Esophagus squamous epithelium (tissue), 5 donors: ENCODE results near the gene TGM5. TPM values are rescaled to one million over a fixed set of nuclear protein-coding genes. Genes with fewer than 3 reads are reported as not detected.

Experiments
- DNase-seq: peaks from one replicate; lab custom pipeline; 2025; lab: John Stamatoyannopoulos, UW
- H3K27ac ChIP-seq, 4 donors: fragments of 200-600 bp; sonication (generic); one replicate each; pipeline ENCODE4 v1.5.1; 2016 to 2019; ENCODE audit warnings: mild to moderate bottlenecking in 1 of 4
- H3K27me3 ChIP-seq, 4 donors: fragments of 200-600 bp; sonication (generic); 1 replicate in 3 of 4; 2 replicates in 1 of 4; pipeline versions ENCODE4 v1.5.1 to v1.6.0; 2017 to 2021; ENCODE audit warnings: antibody characterized with exemption in 1 of 4
- H3K36me3 ChIP-seq, 3 donors: fragments of 200-600 bp; sonication (generic); one replicate each; pipeline ENCODE4 v1.5.1; 2016 to 2019
- H3K4me1 ChIP-seq, 3 donors: fragments of 200-600 bp; sonication (generic); one replicate each; pipeline ENCODE4 v1.5.1; 2017 to 2019
- H3K4me3 ChIP-seq, 4 donors: fragments of 200-600 bp; sonication (generic); 1 replicate in 3 of 4; 2 replicates in 1 of 4; pipeline ENCODE4 v1.5.1; 2016 to 2019; ENCODE audit warnings: mild to moderate bottlenecking in 2 of 4, moderate library complexity in 1 of 4
- H3K9me3 ChIP-seq, 3 donors: fragments of 200-600 bp; sonication (generic); one replicate each; pipeline ENCODE4 v1.5.1; 2016 to 2019
- POLR2A ChIP-seq, 4 donors: fragments of 450-650 bp; IDR thresholded peaks; one replicate each; pipeline ENCODE4 v1.6.1; 2017; ENCODE audit warnings: antibody characterized with exemption in 4 of 4, mild to moderate bottlenecking in 4 of 4, moderate library complexity in 3 of 4
- WGBS, 2 donors: methylation state at CpG; one replicate each; pipeline ENCODE4 v1.1.5; 2018; 5-methylcytosine and 5-hydroxymethylcytosine counted together
- intact Hi-C: fragments of 100-400 bp; cut with DNase I; formaldehyde crosslinking; loops from one replicate; pipeline ENCODE4 v1.15.0; 2022
- total RNA-seq, 4 donors: library from RNA; depleted of rRNA; stranded (reverse); fragments of >200 nt; gene quantifications; one replicate each; pipeline ENCODE4 v1.1.0, GENCODE V29; 2016
- TF ChIP-seq, protein P1 (sequence below), 6 experiments: fragments of 450-650 bp in 4 of 6; fragments of 200-600 bp in 2 of 6; sonication (generic) in 2 of 6; IDR thresholded peaks; one replicate each; pipeline ENCODE4 v1.5.1; 2016 to 2019; ENCODE audit warnings: antibody characterized with exemption in 6 of 6, mild to moderate bottlenecking in 4 of 6, moderate library complexity in 4 of 6
- donor health status: DM: yes; HTN: yes; CAD: no.

The TGM5 gene
- total RNA-seq, 4 donors from 2014 or later, result 6.7 to 36.1 (median 15.6) TPM

DNA sequence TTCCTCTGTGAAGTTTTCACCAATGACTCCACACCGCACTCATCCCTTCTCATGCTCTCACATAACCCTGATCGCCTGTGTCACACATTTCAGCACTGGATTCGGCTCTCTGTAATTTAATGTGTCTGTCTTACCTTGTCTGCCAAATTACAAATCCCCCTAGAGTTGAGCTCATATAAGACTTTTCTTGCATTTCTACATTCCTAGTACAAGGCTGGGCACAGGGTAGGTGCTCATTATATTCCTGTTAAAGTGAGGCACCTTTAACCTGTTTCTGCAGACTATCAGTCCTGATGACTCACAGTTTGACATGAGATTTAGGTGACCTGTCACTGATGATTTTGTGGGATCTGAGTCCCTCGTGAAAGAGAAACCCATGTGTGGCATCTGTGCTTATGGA, 22.6 kb downstream of the TGM5 start:
- TF ChIP-seq, protein P1, sequence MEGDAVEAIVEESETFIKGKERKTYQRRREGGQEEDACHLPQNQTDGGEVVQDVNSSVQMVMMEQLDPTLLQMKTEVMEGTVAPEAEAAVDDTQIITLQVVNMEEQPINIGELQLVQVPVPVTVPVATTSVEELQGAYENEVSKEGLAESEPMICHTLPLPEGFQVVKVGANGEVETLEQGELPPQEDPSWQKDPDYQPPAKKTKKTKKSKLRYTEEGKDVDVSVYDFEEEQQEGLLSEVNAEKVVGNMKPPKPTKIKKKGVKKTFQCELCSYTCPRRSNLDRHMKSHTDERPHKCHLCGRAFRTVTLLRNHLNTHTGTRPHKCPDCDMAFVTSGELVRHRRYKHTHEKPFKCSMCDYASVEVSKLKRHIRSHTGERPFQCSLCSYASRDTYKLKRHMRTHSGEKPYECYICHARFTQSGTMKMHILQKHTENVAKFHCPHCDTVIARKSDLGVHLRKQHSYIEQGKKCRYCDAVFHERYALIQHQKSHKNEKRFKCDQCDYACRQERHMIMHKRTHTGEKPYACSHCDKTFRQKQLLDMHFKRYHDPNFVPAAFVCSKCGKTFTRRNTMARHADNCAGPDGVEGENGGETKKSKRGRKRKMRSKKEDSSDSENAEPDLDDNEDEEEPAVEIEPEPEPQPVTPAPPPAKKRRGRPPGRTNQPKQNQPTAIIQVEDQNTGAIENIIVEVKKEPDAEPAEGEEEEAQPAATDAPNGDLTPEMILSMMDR (IDR thresholded peaks at IDR 0.05), result no peak
- TF ChIP-seq POLR2A (IDR thresholded peaks at IDR 0.05), result no peak
- Histone ChIP-seq H3K36me3 (no peaks in the 10 kb centered on the region), H3K4me1 (peaks cover 0 to 27% (median 3%) of the 10 kb centered on the region in 3 donors), H3K4me3 (no peak overlapping the region), H3K9me3 (no peaks in the 10 kb centered on the region), H3K27me3 (no peaks in the 10 kb centered on the region), H3K27ac (peak overlapping the region in 1 of 4 donors; percentile 45)
- 65 to 68% methylated on average over 4 of the region's 4 CpGs for WGBS, 2 donors
- intact Hi-C loops, result no loop called here
- DNase-seq, result no peak

DNA sequence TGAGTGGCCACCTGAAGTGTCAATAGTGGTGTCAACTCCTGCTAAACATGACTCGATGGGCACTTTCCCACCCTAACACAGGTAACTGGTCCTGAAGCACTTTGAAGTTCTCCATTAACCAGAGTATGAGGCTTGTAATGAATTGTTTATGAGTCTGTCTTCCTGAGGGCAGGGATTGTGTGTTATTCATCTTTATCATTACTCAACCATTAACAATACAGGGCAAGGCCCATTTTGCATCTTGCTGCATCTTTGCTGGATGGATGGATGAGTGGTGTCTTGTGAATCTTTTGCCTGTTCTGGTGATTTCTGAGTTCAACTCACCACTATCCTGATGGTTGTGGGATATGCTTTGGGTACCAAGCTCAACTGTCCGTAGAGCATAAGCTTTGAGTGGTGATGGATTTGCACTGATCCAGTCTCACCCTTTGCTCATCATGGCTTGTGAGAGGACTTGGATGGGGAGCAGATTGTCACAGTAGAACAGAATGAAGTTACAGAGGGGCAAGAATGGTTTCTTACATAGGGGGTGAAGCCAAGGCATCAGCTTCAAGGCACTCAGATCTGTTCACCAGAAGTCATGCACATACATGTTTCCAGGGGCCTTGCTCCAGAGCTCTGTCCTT, 23.6 kb downstream of the TGM5 start:
- no peaks in the 10 kb centered on the region for H3K36me3 ChIP-seq
- 60 to 88% methylated on average over 1 to 2 of the region's 2 CpGs for WGBS, 2 donors
- H3K4me3 ChIP-seq, result no peak overlapping the region
- no peak for DNase-seq
- H3K27ac ChIP-seq, result peak overlapping the region in 2 of 4 donors; percentile 13 to 45
- no peaks in the 10 kb centered on the region for H3K9me3 ChIP-seq
- no peak for TF ChIP-seq POLR2A (IDR thresholded peaks at IDR 0.05)
- TF ChIP-seq, protein P1 (IDR thresholded peaks at IDR 0.05), result no peak
- intact Hi-C loops, result no loop called here
- peaks cover 3 to 37% (median 7%) of the 10 kb centered on the region in 3 donors for H3K4me1 ChIP-seq
- no peaks in the 10 kb centered on the region for H3K27me3 ChIP-seq

DNA sequence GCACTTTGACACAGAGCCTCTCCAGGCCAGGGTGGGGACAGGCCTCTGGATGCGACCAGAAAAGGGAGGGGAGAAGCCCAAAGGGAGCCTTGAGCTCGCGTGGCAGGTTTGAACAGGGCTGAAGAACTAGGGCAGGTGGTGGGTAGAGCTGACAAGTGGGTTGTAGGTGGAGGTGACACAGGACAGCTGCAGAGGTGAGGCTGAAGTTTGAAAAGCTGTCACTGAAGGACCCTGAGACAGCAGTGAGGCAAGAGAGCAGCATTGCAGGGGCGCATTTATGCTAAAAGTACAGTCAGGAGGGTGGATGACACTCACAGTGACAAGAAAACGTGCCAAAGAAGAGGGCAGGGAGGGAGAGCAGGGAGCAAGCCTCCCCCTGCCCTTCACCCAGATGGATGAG, 24.1 kb downstream of the TGM5 start:
- 74 to 84% methylated on average over 5 of the region's 5 CpGs for WGBS, 2 donors
- no peaks in the 10 kb centered on the region for H3K27me3 ChIP-seq
- no peak for TF ChIP-seq POLR2A (IDR thresholded peaks at IDR 0.05)
- TF ChIP-seq, protein P1 (IDR thresholded peaks at IDR 0.05), result no peak
- H3K27ac ChIP-seq, result peak overlapping the region in 2 of 4 donors; percentile 13 to 25
- no peak overlapping the region for H3K4me3 ChIP-seq
- no peak for DNase-seq
- intact Hi-C loops, result no loop called here
- no peaks in the 10 kb centered on the region for H3K36me3 ChIP-seq
- H3K4me1 ChIP-seq, result peaks cover 3 to 37% (median 7%) of the 10 kb centered on the region in 3 donors
- no peaks in the 10 kb centered on the region for H3K9me3 ChIP-seq

DNA sequence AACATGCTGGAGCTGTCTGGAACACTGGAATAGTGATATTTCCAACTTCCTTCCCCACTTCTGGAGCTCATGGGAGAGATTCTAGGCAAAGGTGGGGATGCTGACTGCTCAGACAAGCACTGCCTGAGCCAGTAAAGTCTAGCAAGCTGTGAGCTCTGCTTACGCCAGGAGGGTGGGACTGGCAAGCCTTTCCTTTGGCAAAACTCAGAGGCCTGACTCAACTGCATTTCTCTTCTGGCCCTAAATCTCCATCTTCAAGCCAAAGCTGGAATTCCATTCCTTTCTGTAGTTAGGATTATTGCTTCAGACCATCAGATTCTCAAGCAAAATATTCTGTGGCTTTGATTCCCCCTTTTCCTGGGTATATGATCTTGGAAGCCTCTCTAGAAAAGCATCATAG, 25.6 kb downstream of the TGM5 start:
- H3K4me1 ChIP-seq, result peaks cover 3 to 37% (median 7%) of the 10 kb centered on the region in 3 donors
- H3K27me3 ChIP-seq, result no peaks in the 10 kb centered on the region
- DNase-seq, result no peak
- H3K4me3 ChIP-seq, result no peak overlapping the region
- 38 to 40% methylated on average over 1 of the region's 1 CpG for WGBS, 2 donors
- no peak for TF ChIP-seq POLR2A (IDR thresholded peaks at IDR 0.05)
- TF ChIP-seq, protein P1 (IDR thresholded peaks at IDR 0.05), result no peak
- H3K27ac ChIP-seq, result peak overlapping the region in 3 of 4 donors; percentile 14 to 29 (median 29)
- H3K36me3 ChIP-seq, result no peaks in the 10 kb centered on the region
- no peaks in the 10 kb centered on the region for H3K9me3 ChIP-seq
- intact Hi-C loops, result no loop called here

DNA sequence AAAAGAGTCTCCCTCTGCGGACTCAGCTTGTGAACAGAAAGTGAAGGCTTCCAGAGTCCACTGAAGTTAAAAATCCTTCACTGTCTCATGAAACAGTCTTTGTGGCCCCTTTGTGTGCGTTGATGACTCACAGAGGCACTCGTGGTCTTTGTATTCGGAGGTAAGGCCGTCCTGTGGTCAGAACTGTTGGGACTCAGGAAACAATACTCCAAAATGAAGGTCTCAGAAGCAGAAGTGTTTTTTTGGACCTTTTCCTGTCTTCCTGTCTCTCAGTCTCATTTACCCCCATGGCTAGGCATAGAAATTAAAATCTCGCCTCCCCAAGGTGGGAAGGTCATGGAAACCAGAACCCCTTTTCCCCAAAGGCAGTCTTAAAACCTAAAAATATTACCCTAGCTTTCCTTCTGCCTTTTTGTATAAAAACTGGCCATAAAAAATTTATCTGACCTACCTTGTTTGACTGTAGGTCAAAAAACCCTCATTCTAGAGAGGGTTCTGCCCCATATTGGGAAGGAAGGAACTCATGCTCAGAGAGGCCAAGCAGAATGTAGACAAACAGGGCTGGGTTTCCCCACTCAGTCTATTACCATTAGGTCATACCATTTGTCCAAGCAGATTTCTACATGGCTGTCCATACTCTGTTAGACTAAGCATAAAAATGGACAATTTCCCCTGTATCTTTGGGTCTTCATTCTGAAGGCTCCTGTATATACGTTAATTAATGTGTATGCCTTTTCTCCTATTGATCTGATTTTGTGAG, 26.8 kb downstream of the TGM5 start:
- WGBS, 2 donors, result 59 to 76% methylated on average over 7 of the region's 7 CpGs
- TF ChIP-seq, protein P1 (IDR thresholded peaks at IDR 0.05), result no peak
- TF ChIP-seq POLR2A (IDR thresholded peaks at IDR 0.05), result no peak
- intact Hi-C loops, result no loop called here

More for the DNA sequence above, 26.8 kb downstream of the TGM5 start:
- Histone ChIP-seq H3K9me3 (no peaks in the 10 kb centered on the region), H3K27ac (no peak overlapping the region), H3K27me3 (peaks cover 0 to 1% (median 0%) of the 10 kb centered on the region in 4 donors), H3K4me3 (no peak overlapping the region), H3K4me1 (peaks cover 3 to 37% (median 7%) of the 10 kb centered on the region in 3 donors), H3K36me3 (no peaks in the 10 kb centered on the region)
- no peak for DNase-seq
